ENCODE data around the gene C6orf15. TPM values are rescaled to one million over a fixed set of nuclear protein-coding genes. Genes with fewer than 3 reads are reported as not detected.

Gene C6orf15
- total RNA-seq, 1 experiment from 2014 or later = not detected

DNA sequence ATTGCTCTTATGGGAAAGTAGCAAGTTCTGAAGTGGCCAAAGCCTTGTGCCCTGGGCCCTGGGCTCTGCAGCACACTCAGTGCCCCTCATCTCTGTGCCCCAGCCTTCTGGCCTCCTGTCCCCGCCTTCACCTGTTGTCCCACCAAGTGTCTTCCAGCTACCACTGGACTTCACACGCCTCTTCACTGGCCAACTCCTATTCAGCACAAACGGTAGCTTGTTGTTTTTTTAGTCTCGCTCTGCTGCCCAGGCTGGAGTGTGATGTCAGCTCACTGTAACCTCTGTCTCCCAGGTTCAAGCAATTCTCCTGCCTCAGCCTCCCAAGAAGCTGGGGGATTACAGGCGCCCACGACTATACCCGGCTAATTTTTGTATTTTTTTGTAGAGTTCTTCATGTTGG, 40.4 kb upstream of the C6orf15 start:
- Histone ChIP-seq H3K4me1 (ENCODE audit: low read length) (peaks cover 10% of the 10 kb centered on the region), H3K9me2 (replicated peaks; ENCODE audit: insufficient read depth, low read length) (no peaks in the 10 kb centered on the region), H3K27ac (ENCODE audit: low read length) (no peak overlapping the region), H4K20me1 (ENCODE audit: insufficient read depth, low read depth, low read length) (no peaks in the 10 kb centered on the region), H3K27me3 (ENCODE audit: low read length) (no peaks in the 10 kb centered on the region), H2AFZ (ENCODE audit: low read length) (no peak overlapping the region), H3K36me3 (ENCODE audit: insufficient read depth, low read length) (no peaks in the 10 kb centered on the region), H3K79me2 (ENCODE audit: low read length) (peaks cover 5% of the 10 kb centered on the region; the same call in 1 of the 2 replicates), H3K9me3 (ENCODE audit: low read length) (no peaks in the 10 kb centered on the region), H3K4me2 (ENCODE audit: low read depth, low read length, poor library complexity, severe bottlenecking) (no peak overlapping the region), H3K4me3 (ENCODE audit: low read length) (no peak overlapping the region), H3K9ac (ENCODE audit: low read length) (no peak overlapping the region)
- no peak for DNase-seq

DNA sequence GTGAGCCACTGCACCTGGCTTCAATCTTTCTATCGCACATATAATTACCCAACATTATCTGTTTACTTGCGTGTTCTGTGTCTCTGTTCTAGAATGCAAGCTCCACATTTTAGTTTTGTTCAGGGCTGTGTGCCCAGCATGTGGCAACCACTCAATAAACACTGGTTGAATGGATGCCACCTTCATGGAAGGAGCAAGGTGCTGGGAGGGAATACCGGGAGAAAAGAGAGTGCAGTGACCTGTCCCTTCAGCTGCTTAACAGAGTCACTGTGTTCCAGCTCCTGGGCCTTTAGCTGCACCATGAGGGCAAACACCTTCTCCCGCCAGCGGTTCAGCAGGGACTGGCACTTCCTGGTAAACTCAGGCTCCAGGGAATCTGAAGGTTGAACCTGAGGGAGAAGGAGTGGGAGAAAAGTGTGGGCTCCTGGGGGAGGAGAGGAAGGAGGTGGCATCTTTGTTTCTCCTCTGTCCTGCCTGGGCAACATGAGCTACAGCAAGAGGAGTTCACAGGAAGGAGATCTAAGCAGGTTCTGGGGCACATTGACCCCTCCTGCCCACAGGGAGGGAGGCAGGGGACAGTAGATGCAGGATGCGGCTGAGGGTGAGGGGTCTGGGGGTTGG, 37.6 kb upstream of the C6orf15 start:
- H3K27me3 ChIP-seq (ENCODE audit: low read length) = no peaks in the 10 kb centered on the region
- H3K4me3 ChIP-seq (ENCODE audit: low read length) = no peak overlapping the region
- DNase-seq = no peak
- no peak overlapping the region for H3K27ac ChIP-seq (ENCODE audit: low read length)
- no peaks in the 10 kb centered on the region for H3K9me2 ChIP-seq (replicated peaks; ENCODE audit: insufficient read depth, low read length)
- no peak overlapping the region for H3K4me2 ChIP-seq (ENCODE audit: low read depth, low read length, poor library complexity, severe bottlenecking)
- no peaks in the 10 kb centered on the region for H3K9me3 ChIP-seq (ENCODE audit: low read length)
- no peak overlapping the region for H2AFZ ChIP-seq (ENCODE audit: low read length)
- H4K20me1 ChIP-seq (ENCODE audit: insufficient read depth, low read depth, low read length) = no peaks in the 10 kb centered on the region
- H3K79me2 ChIP-seq (ENCODE audit: low read length) = no peaks in the 10 kb centered on the region
- no peaks in the 10 kb centered on the region for H3K36me3 ChIP-seq (ENCODE audit: insufficient read depth, low read length)
- H3K9ac ChIP-seq (ENCODE audit: low read length) = no peak overlapping the region
- H3K4me1 ChIP-seq (ENCODE audit: low read length) = no peaks in the 10 kb centered on the region

DNA sequence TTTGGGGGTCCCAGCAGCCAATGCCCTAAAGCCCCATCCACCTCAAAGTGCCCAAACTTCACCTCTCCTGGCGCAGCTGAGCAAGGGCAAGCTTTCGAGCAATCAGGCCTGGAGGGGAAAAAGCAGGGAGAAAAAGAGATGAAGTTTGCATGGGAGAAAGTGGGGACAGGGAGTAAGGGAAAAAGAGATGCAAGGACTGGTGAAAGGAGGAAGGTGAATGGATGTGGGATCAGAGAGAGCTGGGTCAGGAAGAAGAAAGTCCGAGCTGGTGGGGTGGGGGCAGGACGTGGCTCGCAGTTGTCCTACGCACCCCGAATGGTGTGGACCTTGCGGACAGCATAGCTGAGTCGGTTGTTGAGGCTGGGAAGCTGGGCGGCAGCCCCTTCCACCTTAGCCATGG, 33.0 kb upstream of the C6orf15 start:
- Histone ChIP-seq H3K4me2 (ENCODE audit: low read depth, low read length, poor library complexity, severe bottlenecking) (no peak overlapping the region), H3K4me3 (ENCODE audit: low read length) (no peak overlapping the region), H3K27me3 (ENCODE audit: low read length) (no peaks in the 10 kb centered on the region), H3K27ac (ENCODE audit: low read length) (no peak overlapping the region), H3K36me3 (ENCODE audit: insufficient read depth, low read length) (no peaks in the 10 kb centered on the region), H3K9ac (ENCODE audit: low read length) (no peak overlapping the region), H2AFZ (ENCODE audit: low read length) (no peak overlapping the region), H3K79me2 (ENCODE audit: low read length) (no peaks in the 10 kb centered on the region), H3K9me2 (replicated peaks; ENCODE audit: insufficient read depth, low read length) (no peaks in the 10 kb centered on the region), H4K20me1 (ENCODE audit: insufficient read depth, low read depth, low read length) (no peaks in the 10 kb centered on the region), H3K4me1 (ENCODE audit: low read length) (no peaks in the 10 kb centered on the region), H3K9me3 (ENCODE audit: low read length) (no peaks in the 10 kb centered on the region)
- DNase-seq = no peak

DNA sequence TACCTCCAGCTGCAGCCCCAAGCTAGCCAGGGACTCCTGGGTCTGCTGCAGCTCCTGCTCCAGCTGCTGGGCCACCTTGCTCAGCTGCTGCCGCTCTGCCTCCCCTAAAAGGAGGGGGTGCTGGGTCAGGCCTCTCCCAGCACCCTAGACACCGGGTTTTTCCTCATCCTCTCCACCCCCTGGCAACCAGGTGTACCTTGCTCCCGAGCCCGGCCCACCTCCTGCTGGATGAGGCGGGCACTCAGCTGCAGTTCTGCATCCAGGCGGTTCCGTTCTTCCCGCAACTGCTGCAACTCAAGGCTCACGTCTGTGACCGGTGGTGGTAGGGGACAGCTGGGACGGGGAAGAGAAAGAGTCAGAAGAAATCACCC, 32.6 kb upstream of the C6orf15 start:
- Histone ChIP-seq H3K4me3 (ENCODE audit: low read length) (no peak overlapping the region), H3K9me2 (replicated peaks; ENCODE audit: insufficient read depth, low read length) (no peaks in the 10 kb centered on the region), H3K4me2 (ENCODE audit: low read depth, low read length, poor library complexity, severe bottlenecking) (no peak overlapping the region), H3K9ac (ENCODE audit: low read length) (no peak overlapping the region), H3K79me2 (ENCODE audit: low read length) (no peaks in the 10 kb centered on the region), H3K36me3 (ENCODE audit: insufficient read depth, low read length) (no peaks in the 10 kb centered on the region), H3K27ac (ENCODE audit: low read length) (no peak overlapping the region), H3K4me1 (ENCODE audit: low read length) (no peaks in the 10 kb centered on the region), H3K9me3 (ENCODE audit: low read length) (no peaks in the 10 kb centered on the region), H2AFZ (ENCODE audit: low read length) (no peak overlapping the region), H3K27me3 (ENCODE audit: low read length) (no peaks in the 10 kb centered on the region), H4K20me1 (ENCODE audit: insufficient read depth, low read depth, low read length) (no peaks in the 10 kb centered on the region)
- DNase-seq = no peak

DNA sequence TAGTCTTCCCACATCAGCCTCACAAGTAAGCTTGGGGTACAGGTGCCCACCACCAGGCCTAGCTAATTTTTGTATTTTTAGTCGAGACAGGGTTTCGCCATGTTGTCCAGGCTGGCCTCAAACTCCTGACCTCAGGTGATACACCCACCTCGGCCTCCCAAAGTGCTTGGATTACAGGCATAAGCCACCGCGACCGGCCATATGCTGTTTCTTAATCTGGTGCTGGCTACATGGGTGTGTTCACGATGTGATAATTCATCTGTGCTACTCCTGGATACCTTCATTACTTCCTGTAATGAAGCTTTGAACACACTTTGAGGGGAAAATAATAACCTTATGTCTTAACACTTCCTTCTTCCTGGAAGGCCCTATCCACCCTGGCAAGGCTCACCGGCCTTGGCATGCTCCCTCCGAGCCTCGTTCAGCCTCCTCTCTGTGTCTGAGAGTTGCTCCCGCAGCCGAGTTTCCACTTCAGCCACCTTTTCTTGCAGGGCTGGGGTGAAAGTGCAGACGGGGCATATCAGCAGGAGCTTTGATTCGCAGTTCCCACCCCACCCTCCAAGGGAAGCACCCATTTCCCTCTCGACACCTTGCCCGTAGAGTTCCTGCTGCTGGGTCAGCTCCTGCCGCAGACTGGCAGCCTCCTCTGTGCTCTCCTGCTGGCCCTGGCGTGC, 32.1 kb upstream of the C6orf15 start:
- H3K9ac ChIP-seq (ENCODE audit: low read length) = no peak overlapping the region
- no peak overlapping the region for H3K27ac ChIP-seq (ENCODE audit: low read length)
- no peaks in the 10 kb centered on the region for H4K20me1 ChIP-seq (ENCODE audit: insufficient read depth, low read depth, low read length)
- H3K79me2 ChIP-seq (ENCODE audit: low read length) = no peaks in the 10 kb centered on the region
- H3K4me3 ChIP-seq (ENCODE audit: low read length) = no peak overlapping the region
- no peaks in the 10 kb centered on the region for H3K9me3 ChIP-seq (ENCODE audit: low read length)
- H3K36me3 ChIP-seq (ENCODE audit: insufficient read depth, low read length) = no peaks in the 10 kb centered on the region
- no peaks in the 10 kb centered on the region for H3K4me1 ChIP-seq (ENCODE audit: low read length)
- no peaks in the 10 kb centered on the region for H3K9me2 ChIP-seq (replicated peaks; ENCODE audit: insufficient read depth, low read length)
- no peak for DNase-seq
- no peak overlapping the region for H3K4me2 ChIP-seq (ENCODE audit: low read depth, low read length, poor library complexity, severe bottlenecking)
- H3K27me3 ChIP-seq (ENCODE audit: low read length) = no peaks in the 10 kb centered on the region
- H2AFZ ChIP-seq (ENCODE audit: low read length) = no peak overlapping the region

DNA sequence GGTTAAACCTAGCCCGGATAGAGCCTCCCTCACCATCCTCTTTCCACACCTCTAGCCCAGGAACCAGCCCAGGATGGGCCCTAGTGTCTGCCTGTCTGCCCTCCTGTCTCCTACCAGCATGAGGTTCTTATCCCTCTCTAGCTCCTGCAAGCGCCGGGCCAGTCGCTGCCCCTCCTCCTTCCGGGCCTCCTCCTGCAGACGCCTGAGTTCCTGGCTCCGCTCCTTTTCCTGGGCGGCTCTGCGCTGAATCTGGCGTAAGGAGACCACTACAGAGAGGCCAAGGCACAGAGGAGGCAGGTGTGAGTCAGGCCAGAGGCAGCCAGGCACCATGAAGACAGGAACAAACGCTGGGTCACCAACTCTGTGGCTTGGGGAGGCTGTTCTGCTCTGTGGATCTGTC, 30.8 kb upstream of the C6orf15 start:
- no peaks in the 10 kb centered on the region for H3K9me2 ChIP-seq (replicated peaks; ENCODE audit: insufficient read depth, low read length)
- H3K4me3 ChIP-seq (ENCODE audit: low read length) = no peak overlapping the region
- no peak overlapping the region for H2AFZ ChIP-seq (ENCODE audit: low read length)
- H3K79me2 ChIP-seq (ENCODE audit: low read length) = no peaks in the 10 kb centered on the region
- no peaks in the 10 kb centered on the region for H3K27me3 ChIP-seq (ENCODE audit: low read length)
- H3K9me3 ChIP-seq (ENCODE audit: low read length) = no peaks in the 10 kb centered on the region
- H3K9ac ChIP-seq (ENCODE audit: low read length) = no peak overlapping the region
- no peak overlapping the region for H3K27ac ChIP-seq (ENCODE audit: low read length)
- H3K36me3 ChIP-seq (ENCODE audit: insufficient read depth, low read length) = no peaks in the 10 kb centered on the region
- H3K4me1 ChIP-seq (ENCODE audit: low read length) = no peaks in the 10 kb centered on the region
- no peak overlapping the region for H3K4me2 ChIP-seq (ENCODE audit: low read depth, low read length, poor library complexity, severe bottlenecking)
- DNase-seq = no peak
- no peaks in the 10 kb centered on the region for H4K20me1 ChIP-seq (ENCODE audit: insufficient read depth, low read depth, low read length)

DNA sequence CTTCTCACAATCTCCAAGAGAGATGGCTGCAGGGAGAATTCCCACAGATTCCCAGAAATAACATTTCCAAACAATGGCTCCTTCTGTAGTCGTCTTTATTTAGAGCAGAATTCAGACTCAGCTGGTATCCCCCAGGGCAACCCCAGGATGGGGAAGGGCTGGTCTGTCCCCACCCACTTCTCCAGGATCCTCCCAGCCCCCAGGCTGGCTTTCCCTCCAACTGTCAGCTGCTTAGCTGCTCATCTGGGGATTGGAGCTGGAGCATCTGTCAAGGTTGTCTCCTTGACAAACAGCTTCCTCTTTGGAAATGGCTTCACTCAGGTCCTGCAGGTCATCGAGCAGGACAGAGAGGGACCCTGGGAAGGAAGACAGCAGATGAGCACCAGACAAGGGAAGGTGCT, 30.0 kb upstream of the C6orf15 start:
- H3K9me3 ChIP-seq (ENCODE audit: low read length) = no peaks in the 10 kb centered on the region
- H3K79me2 ChIP-seq (ENCODE audit: low read length) = no peaks in the 10 kb centered on the region
- H3K9me2 ChIP-seq (replicated peaks; ENCODE audit: insufficient read depth, low read length) = no peaks in the 10 kb centered on the region
- no peaks in the 10 kb centered on the region for H3K27me3 ChIP-seq (ENCODE audit: low read length)
- no peak overlapping the region for H3K27ac ChIP-seq (ENCODE audit: low read length)
- no peak overlapping the region for H3K9ac ChIP-seq (ENCODE audit: low read length)
- H3K36me3 ChIP-seq (ENCODE audit: insufficient read depth, low read length) = no peaks in the 10 kb centered on the region
- H3K4me2 ChIP-seq (ENCODE audit: low read depth, low read length, poor library complexity, severe bottlenecking) = no peak overlapping the region
- no peak for DNase-seq
- H3K4me3 ChIP-seq (ENCODE audit: low read length) = no peak overlapping the region
- H2AFZ ChIP-seq (ENCODE audit: low read length) = no peak overlapping the region
- no peaks in the 10 kb centered on the region for H4K20me1 ChIP-seq (ENCODE audit: insufficient read depth, low read depth, low read length)
- H3K4me1 ChIP-seq (ENCODE audit: low read length) = peaks cover 4% of the 10 kb centered on the region

DNA sequence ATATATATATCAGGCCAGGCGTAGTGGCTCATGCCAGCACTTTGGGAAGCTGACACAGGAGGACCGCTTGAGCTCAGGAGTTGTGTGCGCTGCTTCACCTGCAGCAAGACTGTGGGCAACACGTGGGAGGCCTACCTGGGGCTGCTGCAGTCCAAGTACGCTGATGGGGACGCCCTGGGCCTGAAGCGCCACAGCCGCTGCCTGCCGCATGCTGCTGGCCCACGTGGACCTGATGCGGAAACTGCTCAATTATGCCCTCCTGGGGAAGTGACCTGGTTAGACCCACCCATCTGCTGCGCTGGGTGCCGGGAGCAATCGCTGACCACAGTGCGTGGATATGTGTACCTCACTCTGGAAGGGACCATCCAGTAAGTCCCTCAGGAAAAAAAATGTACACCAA, 28.3 kb upstream of the C6orf15 start:
- no peaks in the 10 kb centered on the region for H3K79me2 ChIP-seq (ENCODE audit: low read length)
- H3K27ac ChIP-seq (ENCODE audit: low read length) = no peak overlapping the region
- no peak for DNase-seq
- H3K4me2 ChIP-seq (ENCODE audit: low read depth, low read length, poor library complexity, severe bottlenecking) = no peak overlapping the region
- peaks cover 4% of the 10 kb centered on the region for H3K4me1 ChIP-seq (ENCODE audit: low read length)
- H2AFZ ChIP-seq (ENCODE audit: low read length) = no peak overlapping the region
- H3K36me3 ChIP-seq (ENCODE audit: insufficient read depth, low read length) = no peaks in the 10 kb centered on the region
- H3K9me3 ChIP-seq (ENCODE audit: low read length) = no peaks in the 10 kb centered on the region
- no peak overlapping the region for H3K4me3 ChIP-seq (ENCODE audit: low read length)
- no peaks in the 10 kb centered on the region for H4K20me1 ChIP-seq (ENCODE audit: insufficient read depth, low read depth, low read length)
- no peaks in the 10 kb centered on the region for H3K9me2 ChIP-seq (replicated peaks; ENCODE audit: insufficient read depth, low read length)
- no peak overlapping the region for H3K9ac ChIP-seq (ENCODE audit: low read length)
- H3K27me3 ChIP-seq (ENCODE audit: low read length) = no peaks in the 10 kb centered on the region
